Mammary epithelial cell (primary cell): ENCODE measurements around the gene GPER1.

Experiments used
- EZH2 ChIP-seq: IDR thresholded peaks from 2 replicates; pipeline ENCODE4 v1.6.1; 2012; ENCODE audit warnings: low read length, inconsistent platforms, borderline replicate concordance
- TF ChIP-seq, protein P1 (sequence below), 2 donors: IDR thresholded peaks in 1 of 2; conservative IDR thresholded peaks in 1 of 2; 2 replicates each; pipeline ENCODE4 v1.5.1; 2011 to 2012; ENCODE audit warnings: inconsistent platforms in 2 of 2, low read length in 2 of 2, mild to moderate bottlenecking in 2 of 2, control low read depth in 1 of 2, low read depth in 1 of 2; ENCODE audit not compliant: insufficient read depth in 1 of 2; ENCODE audit errors: extremely low read depth in 1 of 2

DNA sequence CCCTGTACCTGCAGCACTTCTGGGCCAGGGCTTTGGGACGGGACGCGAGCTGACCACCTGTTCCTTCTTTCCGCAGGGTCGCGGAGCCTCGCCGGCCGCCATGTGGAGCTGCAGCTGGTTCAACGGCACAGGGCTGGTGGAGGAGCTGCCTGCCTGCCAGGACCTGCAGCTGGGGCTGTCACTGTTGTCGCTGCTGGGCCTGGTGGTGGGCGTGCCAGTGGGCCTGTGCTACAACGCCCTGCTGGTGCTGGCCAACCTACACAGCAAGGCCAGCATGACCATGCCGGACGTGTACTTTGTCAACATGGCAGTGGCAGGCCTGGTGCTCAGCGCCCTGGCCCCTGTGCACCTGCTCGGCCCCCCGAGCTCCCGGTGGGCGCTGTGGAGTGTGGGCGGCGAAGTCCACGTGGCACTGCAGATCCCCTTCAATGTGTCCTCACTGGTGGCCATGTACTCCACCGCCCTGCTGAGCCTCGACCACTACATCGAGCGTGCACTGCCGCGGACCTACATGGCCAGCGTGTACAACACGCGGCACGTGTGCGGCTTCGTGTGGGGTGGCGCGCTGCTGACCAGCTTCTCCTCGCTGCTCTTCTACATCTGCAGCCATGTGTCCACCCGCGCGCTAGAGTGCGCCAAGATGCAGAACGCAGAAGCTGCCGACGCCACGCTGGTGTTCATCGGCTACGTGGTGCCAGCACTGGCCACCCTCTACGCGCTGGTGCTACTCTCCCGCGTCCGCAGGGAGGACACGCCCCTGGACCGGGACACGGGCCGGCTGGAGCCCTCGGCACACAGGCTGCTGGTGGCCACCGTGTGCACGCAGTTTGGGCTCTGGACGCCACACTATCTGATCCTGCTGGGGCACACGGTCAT lies 30.3 kb upstream of the GPER1 start:
- TF ChIP-seq, protein P1, sequence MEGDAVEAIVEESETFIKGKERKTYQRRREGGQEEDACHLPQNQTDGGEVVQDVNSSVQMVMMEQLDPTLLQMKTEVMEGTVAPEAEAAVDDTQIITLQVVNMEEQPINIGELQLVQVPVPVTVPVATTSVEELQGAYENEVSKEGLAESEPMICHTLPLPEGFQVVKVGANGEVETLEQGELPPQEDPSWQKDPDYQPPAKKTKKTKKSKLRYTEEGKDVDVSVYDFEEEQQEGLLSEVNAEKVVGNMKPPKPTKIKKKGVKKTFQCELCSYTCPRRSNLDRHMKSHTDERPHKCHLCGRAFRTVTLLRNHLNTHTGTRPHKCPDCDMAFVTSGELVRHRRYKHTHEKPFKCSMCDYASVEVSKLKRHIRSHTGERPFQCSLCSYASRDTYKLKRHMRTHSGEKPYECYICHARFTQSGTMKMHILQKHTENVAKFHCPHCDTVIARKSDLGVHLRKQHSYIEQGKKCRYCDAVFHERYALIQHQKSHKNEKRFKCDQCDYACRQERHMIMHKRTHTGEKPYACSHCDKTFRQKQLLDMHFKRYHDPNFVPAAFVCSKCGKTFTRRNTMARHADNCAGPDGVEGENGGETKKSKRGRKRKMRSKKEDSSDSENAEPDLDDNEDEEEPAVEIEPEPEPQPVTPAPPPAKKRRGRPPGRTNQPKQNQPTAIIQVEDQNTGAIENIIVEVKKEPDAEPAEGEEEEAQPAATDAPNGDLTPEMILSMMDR (conservative IDR thresholded peaks at IDR 0.05 in 1 of 2, IDR thresholded peaks at IDR 0.05 in 1 of 2; ENCODE audit: extremely low read depth in 1 of 2, insufficient read depth in 1 of 2, low read depth in 1 of 2, low read length in 2 of 2) = no peak
- TF ChIP-seq EZH2 = no peak
